Gastroesophageal sphincter (tissue), 3 donors: ENCODE measurements around the gene ANTXR2.

Experiments used
- EP300 ChIP-seq: sonication (generic); formaldehyde crosslinking; IDR thresholded peaks from one replicate; pipeline ENCODE4 v1.6.1; 2017; ENCODE audit warnings: antibody characterized with exemption, mild to moderate bottlenecking
- POLR2A ChIP-seq, 2 donors: fragments of 450-650 bp; IDR thresholded peaks; one replicate each; pipeline ENCODE4 v1.6.1; 2017; ENCODE audit warnings: antibody characterized with exemption in 2 of 2, mild to moderate bottlenecking in 2 of 2, moderate library complexity in 1 of 2
- POLR2AphosphoS5 ChIP-seq: sonication (generic); formaldehyde crosslinking; IDR thresholded peaks from one replicate; pipeline ENCODE4 v1.6.1; 2017; ENCODE audit warnings: antibody characterized with exemption
- TF ChIP-seq, protein P1 (sequence below), 4 experiments: fragments of 200-600 bp in 2 of 4; fragments of 450-650 bp in 2 of 4; sonication (generic) in 1 of 4; IDR thresholded peaks; one replicate each; pipeline ENCODE4 v1.5.1; 2017 to 2019; ENCODE audit warnings: antibody characterized with exemption in 4 of 4, mild to moderate bottlenecking in 2 of 4, moderate library complexity in 2 of 4

DNA sequence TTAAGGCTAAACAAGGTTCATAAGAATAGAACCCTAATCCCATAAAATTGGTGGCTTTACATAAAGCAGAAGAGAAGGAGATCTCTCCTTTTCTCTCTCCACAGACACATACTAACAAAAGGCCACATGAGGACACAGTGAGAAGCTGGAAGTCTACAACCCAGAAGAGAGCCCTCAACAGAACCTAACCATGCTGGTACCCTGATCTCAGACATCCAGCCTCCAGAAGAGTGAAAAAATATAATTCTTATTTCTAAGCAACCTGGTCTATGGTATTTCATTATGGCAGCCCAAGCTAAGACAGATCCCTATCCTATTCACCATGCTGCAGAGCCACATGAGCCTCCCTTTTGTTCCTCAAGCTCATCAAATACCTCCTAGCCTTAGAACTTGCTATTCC, 195.5 kb downstream of the ANTXR2 start:
- no peak for TF ChIP-seq POLR2A (IDR thresholded peaks at IDR 0.05)
- TF ChIP-seq, protein P1, sequence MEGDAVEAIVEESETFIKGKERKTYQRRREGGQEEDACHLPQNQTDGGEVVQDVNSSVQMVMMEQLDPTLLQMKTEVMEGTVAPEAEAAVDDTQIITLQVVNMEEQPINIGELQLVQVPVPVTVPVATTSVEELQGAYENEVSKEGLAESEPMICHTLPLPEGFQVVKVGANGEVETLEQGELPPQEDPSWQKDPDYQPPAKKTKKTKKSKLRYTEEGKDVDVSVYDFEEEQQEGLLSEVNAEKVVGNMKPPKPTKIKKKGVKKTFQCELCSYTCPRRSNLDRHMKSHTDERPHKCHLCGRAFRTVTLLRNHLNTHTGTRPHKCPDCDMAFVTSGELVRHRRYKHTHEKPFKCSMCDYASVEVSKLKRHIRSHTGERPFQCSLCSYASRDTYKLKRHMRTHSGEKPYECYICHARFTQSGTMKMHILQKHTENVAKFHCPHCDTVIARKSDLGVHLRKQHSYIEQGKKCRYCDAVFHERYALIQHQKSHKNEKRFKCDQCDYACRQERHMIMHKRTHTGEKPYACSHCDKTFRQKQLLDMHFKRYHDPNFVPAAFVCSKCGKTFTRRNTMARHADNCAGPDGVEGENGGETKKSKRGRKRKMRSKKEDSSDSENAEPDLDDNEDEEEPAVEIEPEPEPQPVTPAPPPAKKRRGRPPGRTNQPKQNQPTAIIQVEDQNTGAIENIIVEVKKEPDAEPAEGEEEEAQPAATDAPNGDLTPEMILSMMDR (IDR thresholded peaks at IDR 0.05): no peak
- TF ChIP-seq EP300: no peak
- TF ChIP-seq POLR2AphosphoS5: no peak
